ENCODE measurements around the gene ARHGAP5. TPM values are rescaled to one million over a fixed set of nuclear protein-coding genes. Genes with fewer than 3 reads are reported as not detected.

Gene ARHGAP5
- total and polyA plus RNA-seq, 12 donors: 20.7 to 301 (median 221) TPM

DNA sequence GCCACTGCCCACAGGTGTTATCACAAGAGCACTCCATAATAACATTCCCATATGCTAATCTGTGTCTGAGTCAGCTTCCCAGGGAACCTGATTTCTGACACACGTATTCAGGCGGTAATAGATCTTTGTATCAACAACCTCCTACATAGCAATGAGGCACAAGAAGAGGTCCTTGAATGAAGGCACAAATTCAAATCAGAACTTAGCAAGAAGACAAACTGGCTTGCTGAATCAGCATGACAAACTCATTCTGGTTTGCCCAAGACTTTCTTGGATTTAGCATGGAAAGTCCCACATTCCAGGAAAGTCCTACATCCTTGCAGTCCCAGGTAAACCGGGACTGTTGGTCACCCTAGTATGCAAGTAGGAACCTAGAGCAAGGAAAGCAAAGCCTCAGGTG, 90.8 kb downstream of the ARHGAP5 start:
- TF ChIP-seq, protein P1, sequence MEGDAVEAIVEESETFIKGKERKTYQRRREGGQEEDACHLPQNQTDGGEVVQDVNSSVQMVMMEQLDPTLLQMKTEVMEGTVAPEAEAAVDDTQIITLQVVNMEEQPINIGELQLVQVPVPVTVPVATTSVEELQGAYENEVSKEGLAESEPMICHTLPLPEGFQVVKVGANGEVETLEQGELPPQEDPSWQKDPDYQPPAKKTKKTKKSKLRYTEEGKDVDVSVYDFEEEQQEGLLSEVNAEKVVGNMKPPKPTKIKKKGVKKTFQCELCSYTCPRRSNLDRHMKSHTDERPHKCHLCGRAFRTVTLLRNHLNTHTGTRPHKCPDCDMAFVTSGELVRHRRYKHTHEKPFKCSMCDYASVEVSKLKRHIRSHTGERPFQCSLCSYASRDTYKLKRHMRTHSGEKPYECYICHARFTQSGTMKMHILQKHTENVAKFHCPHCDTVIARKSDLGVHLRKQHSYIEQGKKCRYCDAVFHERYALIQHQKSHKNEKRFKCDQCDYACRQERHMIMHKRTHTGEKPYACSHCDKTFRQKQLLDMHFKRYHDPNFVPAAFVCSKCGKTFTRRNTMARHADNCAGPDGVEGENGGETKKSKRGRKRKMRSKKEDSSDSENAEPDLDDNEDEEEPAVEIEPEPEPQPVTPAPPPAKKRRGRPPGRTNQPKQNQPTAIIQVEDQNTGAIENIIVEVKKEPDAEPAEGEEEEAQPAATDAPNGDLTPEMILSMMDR (IDR thresholded peaks at IDR 0.05): no peak
- intact Hi-C loops (cut with DNase I): no loop called here
- DNase-seq (no peak), ATAC-seq (no peak)
- Histone ChIP-seq H3K4me1 (no peaks in the 10 kb centered on the region), H3K36me3 (no peaks in the 10 kb centered on the region), H3K27me3 (no peaks in the 10 kb centered on the region), H3K4me3 (no peak overlapping the region), H3K9me3 (no peaks in the 10 kb centered on the region), H3K27ac (no peak overlapping the region)
- WGBS, 2 donors: 69 to 80% methylated on average over 3 of the region's 3 CpGs

GRCh38 chr14:32169191-32169590, 92.1 kb downstream of the ARHGAP5 start:
- DNase-seq (no peak), ATAC-seq (no peak)
- H3K27me3 ChIP-seq: no peaks in the 10 kb centered on the region
- intact Hi-C loops (cut with DNase I): no loop called here
- no peaks in the 10 kb centered on the region for H3K4me1 ChIP-seq
- TF ChIP-seq, protein P1 (IDR thresholded peaks at IDR 0.05): no peak
- no peaks in the 10 kb centered on the region for H3K9me3 ChIP-seq
- no peak overlapping the region for H3K4me3 ChIP-seq
- WGBS, 2 donors: 77 to 82% methylated on average over 3 of the region's 3 CpGs
- H3K27ac ChIP-seq: no peak overlapping the region
- H3K36me3 ChIP-seq: no peaks in the 10 kb centered on the region

DNA sequence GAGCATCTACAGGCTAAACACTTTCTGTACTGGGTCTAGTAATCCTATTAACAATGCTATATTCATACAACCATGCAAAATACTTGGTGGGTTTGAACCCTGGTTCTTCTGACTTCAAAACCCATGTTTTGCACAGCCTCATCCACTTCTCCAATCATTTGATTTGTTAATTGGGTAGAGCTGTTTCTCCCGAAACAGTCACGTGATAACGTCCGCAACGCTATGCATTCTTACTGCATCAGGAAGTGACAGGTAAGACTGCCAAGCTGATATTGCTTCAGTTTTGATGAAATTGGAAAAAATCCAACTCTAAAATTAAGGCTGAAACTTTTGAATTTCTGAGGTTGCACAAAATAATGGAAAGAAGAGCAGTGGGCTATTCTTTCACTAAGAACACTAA, 94.4 kb downstream of the ARHGAP5 start:
- Histone ChIP-seq H3K27me3 (no peaks in the 10 kb centered on the region), H3K4me1 (no peaks in the 10 kb centered on the region), H3K9me3 (no peaks in the 10 kb centered on the region), H3K27ac (no peak overlapping the region), H3K4me3 (no peak overlapping the region), H3K36me3 (no peaks in the 10 kb centered on the region)
- TF ChIP-seq, protein P1 (IDR thresholded peaks at IDR 0.05): no peak
- 54 to 56% methylated on average over 5 of the region's 5 CpGs for WGBS, 2 donors
- intact Hi-C loops (cut with DNase I): no loop called here
- DNase-seq (no peak), ATAC-seq (no peak)

- H3K27ac ChIP-seq: no peak overlapping the region
- intact Hi-C loops (cut with DNase I): no loop called here
- TF ChIP-seq, protein P1 (IDR thresholded peaks at IDR 0.05): no peak
- H3K4me1 ChIP-seq: peaks cover 0 to 7% (median 0%) of the 10 kb centered on the region in 9 donors
- no peaks in the 10 kb centered on the region for H3K27me3 ChIP-seq
- no peaks in the 10 kb centered on the region for H3K36me3 ChIP-seq
- H3K9me3 ChIP-seq: peaks cover 0 to 32% (median 13%) of the 10 kb centered on the region in 11 donors
- WGBS, 2 donors: 53 to 66% methylated on average over 2 of the region's 2 CpGs
- no peak for ATAC-seq
- H3K4me3 ChIP-seq: no peak overlapping the region
- no peak for DNase-seq
These were observed 106.3 kb downstream of the ARHGAP5 start for GRCh38 chr14:32183151-32184058.
